ENCODE results near the gene PCBP3.
A peak's percentile ranks its signal among the peaks of the same experiment; 100 is the strongest.
"Not testable (repeated sequence)": the region's sequence is repeated elsewhere in the genome, so short reads cannot be mapped to it uniquely, and the experiment has no call there.

PCBP3 gene

GRCh38 chr21:45643021-45643980 is at the start of gene PCBP3:
Gene PCBP3, plus strand, starts transcription at chr21:45643725. Its CDS starts 206,361 bp downstream, at chr21:45850086.
- DNase-seq (ENCODE audit: low read depth in 2 of 2) = peak; percentile 95 to 97

- DNase-seq (ENCODE audit: low read depth in 2 of 2) = no peak
These were observed 48.6 kb upstream of the PCBP3 start for GRCh38 chr21:45594721-45595489.

GRCh38 chr21:45595574-45596295 is 47.8 kb upstream of the PCBP3 start:
- DNase-seq (ENCODE audit: low read depth in 2 of 2) = no peak

GRCh38 chr21:45596704-45597318 is 46.7 kb upstream of the PCBP3 start:
- peak; percentile 81 to 84 for DNase-seq (ENCODE audit: low read depth in 2 of 2)

- no peak for DNase-seq (ENCODE audit: low read depth in 2 of 2)
These were observed 45.4 kb upstream of the PCBP3 start for GRCh38 chr21:45598109-45598508.

GRCh38 chr21:45598666-45599065 is 44.9 kb upstream of the PCBP3 start:
- DNase-seq (ENCODE audit: low read depth in 2 of 2) = no peak

- DNase-seq (ENCODE audit: low read depth in 2 of 2) = no peak
These were observed 44.4 kb upstream of the PCBP3 start for GRCh38 chr21:45599146-45599581.

GRCh38 chr21:45600248-45600647 is 43.3 kb upstream of the PCBP3 start:
- DNase-seq (ENCODE audit: low read depth in 2 of 2) = no peak

GRCh38 chr21:45601551-45601950 is 42.0 kb upstream of the PCBP3 start:
- no peak for DNase-seq (ENCODE audit: low read depth in 2 of 2)

GRCh38 chr21:45602106-45602505 is 41.4 kb upstream of the PCBP3 start:
- no peak for DNase-seq (ENCODE audit: low read depth in 2 of 2)

- no peak for DNase-seq (ENCODE audit: low read depth in 2 of 2)
These were observed 40.0 kb upstream of the PCBP3 start for GRCh38 chr21:45603481-45603880.

- DNase-seq (ENCODE audit: low read depth in 2 of 2) = not testable (repeated sequence)
These were observed 38.8 kb upstream of the PCBP3 start for GRCh38 chr21:45604681-45605080.

- peak; percentile 25 to 53 for DNase-seq (ENCODE audit: low read depth in 2 of 2)
These were observed 36.3 kb upstream of the PCBP3 start for GRCh38 chr21:45607021-45607908.

- no peak for DNase-seq (ENCODE audit: low read depth in 2 of 2)
These were observed 35.6 kb upstream of the PCBP3 start for GRCh38 chr21:45607909-45608295.

- not testable (repeated sequence) for DNase-seq (ENCODE audit: low read depth in 2 of 2)
These were observed 34.6 kb upstream of the PCBP3 start for GRCh38 chr21:45608747-45609470.

- DNase-seq (ENCODE audit: low read depth in 2 of 2) = not testable (repeated sequence)
These were observed 33.9 kb upstream of the PCBP3 start for GRCh38 chr21:45609616-45610015.

GRCh38 chr21:45611296-45611695 is 32.2 kb upstream of the PCBP3 start:
- no peak for DNase-seq (ENCODE audit: low read depth in 2 of 2)

GRCh38 chr21:45611939-45612664 is 31.4 kb upstream of the PCBP3 start:
- no peak for DNase-seq (ENCODE audit: low read depth in 2 of 2)

- not testable (repeated sequence) for DNase-seq (ENCODE audit: low read depth in 2 of 2)
These were observed 30.9 kb upstream of the PCBP3 start for GRCh38 chr21:45612665-45613019.

Data from activated CD4-positive, alpha-beta T cell treated with anti-CD3 and anti-CD28 coated beads for 24 hours (primary cell).